ENCODE results near the gene ICOS.

Gene ICOS

GRCh38 chr2:203997980-203998809, 61.6 kb downstream of the ICOS start:
- no peak for DNase-seq (ENCODE audit: low spot score)
- in situ Hi-C loops (cut with MboI; ENCODE audit: low pct_unique_long_range_greater_than_20kb, low sequenced_read_pairs, unreplicated experiment): no loop called here
- TF ChIP-seq, protein P1, sequence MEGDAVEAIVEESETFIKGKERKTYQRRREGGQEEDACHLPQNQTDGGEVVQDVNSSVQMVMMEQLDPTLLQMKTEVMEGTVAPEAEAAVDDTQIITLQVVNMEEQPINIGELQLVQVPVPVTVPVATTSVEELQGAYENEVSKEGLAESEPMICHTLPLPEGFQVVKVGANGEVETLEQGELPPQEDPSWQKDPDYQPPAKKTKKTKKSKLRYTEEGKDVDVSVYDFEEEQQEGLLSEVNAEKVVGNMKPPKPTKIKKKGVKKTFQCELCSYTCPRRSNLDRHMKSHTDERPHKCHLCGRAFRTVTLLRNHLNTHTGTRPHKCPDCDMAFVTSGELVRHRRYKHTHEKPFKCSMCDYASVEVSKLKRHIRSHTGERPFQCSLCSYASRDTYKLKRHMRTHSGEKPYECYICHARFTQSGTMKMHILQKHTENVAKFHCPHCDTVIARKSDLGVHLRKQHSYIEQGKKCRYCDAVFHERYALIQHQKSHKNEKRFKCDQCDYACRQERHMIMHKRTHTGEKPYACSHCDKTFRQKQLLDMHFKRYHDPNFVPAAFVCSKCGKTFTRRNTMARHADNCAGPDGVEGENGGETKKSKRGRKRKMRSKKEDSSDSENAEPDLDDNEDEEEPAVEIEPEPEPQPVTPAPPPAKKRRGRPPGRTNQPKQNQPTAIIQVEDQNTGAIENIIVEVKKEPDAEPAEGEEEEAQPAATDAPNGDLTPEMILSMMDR (IDR thresholded peaks at IDR 0.05; ENCODE audit: extremely low read depth, insufficient read depth, missing control alignments): no peak

DNA sequence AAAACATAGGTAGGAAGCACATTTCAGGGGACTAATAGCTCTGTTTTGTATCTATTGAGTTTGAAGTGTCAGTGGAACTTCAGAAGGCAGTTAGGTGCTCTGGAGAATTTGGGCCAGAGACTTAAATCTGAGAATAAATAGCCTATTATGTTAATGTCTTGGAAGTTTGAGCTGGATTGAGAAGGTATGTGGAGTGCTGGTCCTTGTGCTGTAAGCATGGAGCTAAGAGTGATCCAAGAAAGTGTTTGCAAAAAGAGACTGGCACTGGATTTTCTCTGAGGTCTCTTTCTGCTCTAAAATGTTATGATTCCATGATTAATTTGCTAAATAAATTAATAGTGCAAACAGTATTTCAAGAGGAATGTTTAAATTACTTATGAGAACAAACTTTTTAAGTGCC, 63.3 kb downstream of the ICOS start:
- in situ Hi-C loops (cut with MboI; ENCODE audit: low pct_unique_long_range_greater_than_20kb, low sequenced_read_pairs, unreplicated experiment): no loop called here
- no peak for DNase-seq (ENCODE audit: low spot score)
- TF ChIP-seq, protein P1 (IDR thresholded peaks at IDR 0.05; ENCODE audit: extremely low read depth, insufficient read depth, missing control alignments): no peak

GRCh38 chr2:204000446-204000845, 63.9 kb downstream of the ICOS start:
- no peak for DNase-seq (ENCODE audit: low spot score)
- in situ Hi-C loops (cut with MboI; ENCODE audit: low pct_unique_long_range_greater_than_20kb, low sequenced_read_pairs, unreplicated experiment): no loop called here
- TF ChIP-seq, protein P1 (IDR thresholded peaks at IDR 0.05; ENCODE audit: extremely low read depth, insufficient read depth, missing control alignments): no peak

- no peak for DNase-seq (ENCODE audit: low spot score)
- in situ Hi-C loops (cut with MboI; ENCODE audit: low pct_unique_long_range_greater_than_20kb, low sequenced_read_pairs, unreplicated experiment): no loop called here
- TF ChIP-seq, protein P1 (IDR thresholded peaks at IDR 0.05; ENCODE audit: extremely low read depth, insufficient read depth, missing control alignments): no peak
Observed at GRCh38 chr2:204003276-204003990, 66.9 kb downstream of the ICOS start.

GRCh38 chr2:204004912-204005311, 68.3 kb downstream of the ICOS start:
- in situ Hi-C loops (cut with MboI; ENCODE audit: low pct_unique_long_range_greater_than_20kb, low sequenced_read_pairs, unreplicated experiment): no loop called here
- DNase-seq (ENCODE audit: low spot score): no peak
- TF ChIP-seq, protein P1 (IDR thresholded peaks at IDR 0.05; ENCODE audit: extremely low read depth, insufficient read depth, missing control alignments): no peak

- in situ Hi-C loops (cut with MboI; ENCODE audit: low pct_unique_long_range_greater_than_20kb, low sequenced_read_pairs, unreplicated experiment): no loop called here
- TF ChIP-seq, protein P1 (IDR thresholded peaks at IDR 0.05; ENCODE audit: extremely low read depth, insufficient read depth, missing control alignments): no peak
- no peak for DNase-seq (ENCODE audit: low spot score)
Observed at GRCh38 chr2:204005940-204006721, 69.6 kb downstream of the ICOS start.

Data from GM13977 (cell line).